Activated CD4-positive, alpha-beta T cell treated with anti-CD3 and anti-CD28 coated beads, Interleukin-2, amount 50 U/mL, for 1 hour (primary cell): ENCODE data around the gene GABRB3.

Source experiments
- DNase-seq: peaks from one replicate; pipeline ENCODE4 v3.0.0-alpha.2; 2020

Gene GABRB3

GRCh38 chr15:26673445-26673844 is 99.4 kb downstream of the GABRB3 start:
- no peak for DNase-seq

- DNase-seq = no peak
Observed at GRCh38 chr15:26670116-26670515, 102.8 kb downstream of the GABRB3 start.

GRCh38 chr15:26667222-26667988 is 105.5 kb downstream of the GABRB3 start:
- DNase-seq = no peak

- no peak for DNase-seq
Observed at GRCh38 chr15:26665957-26666791, 106.7 kb downstream of the GABRB3 start.

GRCh38 chr15:26662283-26662682 is 110.6 kb downstream of the GABRB3 start:
- no peak for DNase-seq

- no peak for DNase-seq
Observed at GRCh38 chr15:26661748-26662147, 111.1 kb downstream of the GABRB3 start.

GRCh38 chr15:26661107-26661506 is 111.8 kb downstream of the GABRB3 start:
- DNase-seq = no peak

- no peak for DNase-seq
Observed at GRCh38 chr15:26660241-26660640, 112.6 kb downstream of the GABRB3 start.

GRCh38 chr15:26658290-26658689 is 114.6 kb downstream of the GABRB3 start:
- DNase-seq = no peak

- no peak for DNase-seq
Observed at GRCh38 chr15:26656080-26656479, 116.8 kb downstream of the GABRB3 start.

- no peak for DNase-seq
Observed at GRCh38 chr15:26651909-26652308, 121.0 kb downstream of the GABRB3 start.

GRCh38 chr15:26648676-26649075 is 124.2 kb downstream of the GABRB3 start:
- DNase-seq = no peak

- no peak for DNase-seq
Observed at GRCh38 chr15:26644948-26645347, 127.9 kb downstream of the GABRB3 start.

- no peak for DNase-seq
Observed at GRCh38 chr15:26641144-26641543, 131.7 kb downstream of the GABRB3 start.

GRCh38 chr15:26640601-26641000 is 132.3 kb downstream of the GABRB3 start:
- no peak for DNase-seq

- DNase-seq = no peak
Observed at GRCh38 chr15:26639966-26640365, 132.9 kb downstream of the GABRB3 start.

- DNase-seq = no peak
Observed at GRCh38 chr15:26635614-26636013, 137.3 kb downstream of the GABRB3 start.

GRCh38 chr15:26635105-26635504 is 137.8 kb downstream of the GABRB3 start:
- DNase-seq = no peak

- no peak for DNase-seq
Observed at GRCh38 chr15:26634319-26634718, 138.5 kb downstream of the GABRB3 start.

GRCh38 chr15:26632500-26632899 is 140.4 kb downstream of the GABRB3 start:
- DNase-seq = no peak

GRCh38 chr15:26631894-26632293 is 141.0 kb downstream of the GABRB3 start:
- no peak for DNase-seq

- no peak for DNase-seq
Observed at GRCh38 chr15:26630857-26631256, 142.0 kb downstream of the GABRB3 start.

- DNase-seq = no peak
Observed at GRCh38 chr15:26628879-26629529, 143.9 kb downstream of the GABRB3 start.

GRCh38 chr15:26628071-26628470 is 144.8 kb downstream of the GABRB3 start:
- DNase-seq = no peak
